ENCODE measurements around the gene CCRL2.

DNA sequence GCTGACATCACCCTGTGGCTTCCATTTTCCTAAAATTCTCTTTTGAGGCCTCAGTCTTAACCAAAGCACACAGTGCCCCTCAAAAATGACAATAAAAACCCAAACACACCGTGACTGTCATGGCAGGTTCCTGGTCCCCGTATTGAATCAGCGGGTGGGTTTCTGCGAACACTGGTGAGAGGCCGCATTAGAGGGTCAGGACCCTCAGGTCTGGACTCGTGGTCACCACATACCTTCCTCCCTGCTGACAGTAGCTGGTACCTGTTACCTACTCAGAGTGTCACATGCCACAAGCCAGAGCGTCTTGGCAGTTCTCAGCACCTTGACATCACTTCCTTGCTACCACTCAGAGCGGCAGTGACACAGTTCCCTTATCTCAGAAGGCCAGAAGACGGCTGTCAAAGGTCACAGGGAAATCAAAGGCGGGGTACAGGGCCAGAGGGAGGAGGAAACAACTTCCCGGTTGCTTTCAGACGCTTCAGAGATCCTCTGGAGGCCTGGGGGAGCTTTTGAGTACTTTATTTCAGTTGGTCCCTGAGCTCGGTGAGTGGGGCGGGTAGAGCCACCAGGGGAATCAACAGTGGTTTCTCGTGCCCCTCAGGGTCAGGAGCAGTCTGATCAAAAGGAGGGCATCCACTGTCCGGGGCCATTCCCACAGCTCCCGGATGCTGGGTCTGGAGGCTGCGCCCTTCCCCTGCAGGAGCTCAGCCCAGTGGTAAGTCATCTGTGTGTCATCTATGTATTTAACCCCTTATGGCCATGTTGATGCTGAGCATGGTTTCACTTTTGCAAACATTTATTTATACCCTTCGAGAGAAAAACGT is at the start of gene CCRL2, which contains the start of gene CCR5AS:
- TF ChIP-seq YY1 (IDR thresholded peaks at IDR 0.05; ENCODE audit: insufficient read depth, insufficient read length) (no peak), ZNF274 (IDR thresholded peaks at IDR 0.05; ENCODE audit: low read depth, low read length) (no peak)

All from NT2/D1 (cell line).